Tibial nerve (tissue), 4 donors: ENCODE results near the gene ST8SIA6. TPM values are rescaled to one million over a fixed set of nuclear protein-coding genes. Genes with fewer than 3 reads are reported as not detected.
A peak's percentile ranks its signal among the peaks of the same experiment; 100 is the strongest.

Experiments
- DNase-seq, 2 donors: peaks; one replicate each; pipeline ENCODE4 v3.0.0-alpha.2; 2019; ENCODE audit warnings: low spot score in 2 of 2
- H3K27ac ChIP-seq, 4 donors: fragments of 200-600 bp; sonication (generic) in 3 of 4; one replicate each; pipeline ENCODE4 v1.5.1; 2017 to 2019; ENCODE audit warnings: mild to moderate bottlenecking in 1 of 4
- H3K27me3 ChIP-seq, 2 donors: fragments of 200-600 bp; sonication (generic) in 1 of 2; one replicate each; pipeline versions ENCODE4 v1.5.1 to v1.6.0; 2017 to 2019
- H3K36me3 ChIP-seq, 3 donors: fragments of 200-600 bp; sonication (generic); one replicate each; pipeline ENCODE4 v1.5.1; 2018 to 2019
- H3K4me1 ChIP-seq, 4 donors: fragments of 200-600 bp; sonication (generic) in 3 of 4; one replicate each; pipeline ENCODE4 v1.5.1; 2017 to 2019
- H3K4me3 ChIP-seq, 4 donors: fragments of 200-600 bp; sonication (generic) in 3 of 4; one replicate each; pipeline ENCODE4 v1.5.1; 2017 to 2019; ENCODE audit warnings: mild to moderate bottlenecking in 1 of 4, moderate library complexity in 1 of 4
- H3K9me3 ChIP-seq, 4 donors: fragments of 200-600 bp; sonication (generic) in 3 of 4; one replicate each; pipeline ENCODE4 v1.5.1; 2017 to 2019
- EP300 ChIP-seq, 2 donors: sonication (generic); formaldehyde crosslinking; IDR thresholded peaks; one replicate each; pipeline ENCODE4 v1.6.1; 2017; ENCODE audit warnings: antibody characterized with exemption in 2 of 2, mild to moderate bottlenecking in 1 of 2
- POLR2A ChIP-seq, 2 donors: fragments of 450-650 bp; IDR thresholded peaks; one replicate each; pipeline ENCODE4 v1.6.1; 2017; ENCODE audit warnings: antibody characterized with exemption in 2 of 2, mild to moderate bottlenecking in 2 of 2, moderate library complexity in 2 of 2
- WGBS, 2 donors: methylation state at CpG; one replicate each; pipeline ENCODE4 v1.1.5; 2018; 5-methylcytosine and 5-hydroxymethylcytosine counted together
- total RNA-seq, 4 donors: library from RNA; depleted of rRNA; stranded (reverse); fragments of >200 nt; gene quantifications; one replicate each; pipeline ENCODE4 v1.1.0, GENCODE V29; 2016
- TF ChIP-seq, protein P1 (sequence below), 5 experiments: fragments of 200-600 bp in 3 of 5; fragments of 450-650 bp in 2 of 5; sonication (generic) in 3 of 5; IDR thresholded peaks; one replicate each; pipeline ENCODE4 v1.5.1; 2016 to 2019; ENCODE audit warnings: antibody characterized with exemption in 5 of 5, mild to moderate bottlenecking in 3 of 5, moderate library complexity in 2 of 5

Gene ST8SIA6
- total RNA-seq, 4 donors from 2014 or later, result 1.9 to 4.2 (median 3.5) TPM

DNA sequence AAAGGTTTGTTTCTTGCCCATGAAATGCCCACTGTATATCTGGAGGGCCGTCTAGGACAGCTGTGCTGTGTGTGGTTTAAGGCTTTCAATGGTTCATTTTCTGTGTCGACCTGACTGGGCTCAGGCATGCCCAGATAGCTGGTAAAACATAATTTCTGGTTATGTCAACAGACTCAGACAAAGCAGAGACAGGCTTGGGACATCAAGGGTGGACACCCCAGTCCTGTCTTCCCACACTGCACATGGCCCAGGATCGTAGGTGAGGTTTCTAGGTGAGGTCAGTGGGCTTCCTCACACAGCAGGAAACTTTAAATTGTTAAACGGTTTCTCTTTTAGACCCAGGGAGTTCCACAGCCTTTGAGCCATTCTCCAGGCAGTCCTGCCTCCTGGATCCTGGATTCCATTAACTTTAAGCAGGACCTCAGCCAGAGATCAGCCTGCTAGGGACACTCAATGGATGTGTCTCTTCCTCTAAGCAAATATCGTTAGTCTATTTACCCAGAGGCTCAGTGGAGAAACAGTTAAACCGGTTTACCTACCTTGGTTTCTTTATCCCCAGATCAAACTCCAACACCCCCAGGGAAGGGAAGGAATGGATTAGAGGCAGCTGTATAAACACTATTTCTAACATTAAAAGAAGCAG is 66.4 kb downstream of the ST8SIA6 start:
- no peaks in the 10 kb centered on the region for H3K27me3 ChIP-seq
- H3K4me3 ChIP-seq, result peak overlapping the region in 2 of 4 donors; percentile 3 to 42
- H3K4me1 ChIP-seq, result peaks cover 0 to 11% (median 3%) of the 10 kb centered on the region in 4 donors
- TF ChIP-seq POLR2A (IDR thresholded peaks at IDR 0.05) (no peak), EP300 (IDR thresholded peaks at IDR 0.05) (no peak)
- TF ChIP-seq, protein P1, sequence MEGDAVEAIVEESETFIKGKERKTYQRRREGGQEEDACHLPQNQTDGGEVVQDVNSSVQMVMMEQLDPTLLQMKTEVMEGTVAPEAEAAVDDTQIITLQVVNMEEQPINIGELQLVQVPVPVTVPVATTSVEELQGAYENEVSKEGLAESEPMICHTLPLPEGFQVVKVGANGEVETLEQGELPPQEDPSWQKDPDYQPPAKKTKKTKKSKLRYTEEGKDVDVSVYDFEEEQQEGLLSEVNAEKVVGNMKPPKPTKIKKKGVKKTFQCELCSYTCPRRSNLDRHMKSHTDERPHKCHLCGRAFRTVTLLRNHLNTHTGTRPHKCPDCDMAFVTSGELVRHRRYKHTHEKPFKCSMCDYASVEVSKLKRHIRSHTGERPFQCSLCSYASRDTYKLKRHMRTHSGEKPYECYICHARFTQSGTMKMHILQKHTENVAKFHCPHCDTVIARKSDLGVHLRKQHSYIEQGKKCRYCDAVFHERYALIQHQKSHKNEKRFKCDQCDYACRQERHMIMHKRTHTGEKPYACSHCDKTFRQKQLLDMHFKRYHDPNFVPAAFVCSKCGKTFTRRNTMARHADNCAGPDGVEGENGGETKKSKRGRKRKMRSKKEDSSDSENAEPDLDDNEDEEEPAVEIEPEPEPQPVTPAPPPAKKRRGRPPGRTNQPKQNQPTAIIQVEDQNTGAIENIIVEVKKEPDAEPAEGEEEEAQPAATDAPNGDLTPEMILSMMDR (IDR thresholded peaks at IDR 0.05), result no peak
- H3K9me3 ChIP-seq, result no peaks in the 10 kb centered on the region
- no peak for DNase-seq
- 23 to 34% methylated on average over 6 of the region's 6 CpGs for WGBS, 2 donors
- H3K36me3 ChIP-seq, result no peaks in the 10 kb centered on the region
- H3K27ac ChIP-seq, result peak overlapping the region in 3 of 4 donors; percentile 64 to 81 (median 70)

DNA sequence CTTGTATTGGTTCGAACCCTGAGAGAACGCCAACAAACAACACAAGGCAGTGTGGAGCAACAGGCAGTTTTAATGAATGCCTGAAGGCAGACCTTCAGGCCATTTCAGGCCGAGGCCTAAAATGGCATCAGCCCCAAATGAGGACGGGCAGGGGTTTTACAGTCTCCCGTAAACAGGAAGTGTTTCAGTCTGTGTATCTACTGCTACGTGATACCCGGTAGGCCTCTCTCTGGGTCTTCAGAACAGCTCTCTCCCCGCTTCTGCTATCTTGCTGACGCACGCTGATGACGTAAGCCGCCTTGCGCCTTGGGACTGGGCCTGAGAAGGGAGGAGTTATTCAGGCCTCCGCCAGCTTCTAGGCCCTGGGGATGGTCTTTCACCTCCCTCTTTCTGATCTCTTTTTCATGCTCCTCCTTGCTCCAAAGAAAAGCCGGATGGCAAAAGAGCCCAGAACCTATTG is 67.7 kb downstream of the ST8SIA6 start:
- no peaks in the 10 kb centered on the region for H3K9me3 ChIP-seq
- WGBS, 2 donors, result 72 to 80% methylated on average over 15 of the region's 15 CpGs
- H3K4me1 ChIP-seq, result peaks cover 0 to 11% (median 3%) of the 10 kb centered on the region in 4 donors
- peak; percentile 91 to 92 for DNase-seq
- peak overlapping the region in 3 of 4 donors; percentile 3 to 42 (median 17) for H3K4me3 ChIP-seq
- TF ChIP-seq POLR2A (IDR thresholded peaks at IDR 0.05) (peak; percentile 14 to 65), EP300 (IDR thresholded peaks at IDR 0.05) (peak in 1 of 2 donors; percentile 85)
- TF ChIP-seq, protein P1 (IDR thresholded peaks at IDR 0.05), result no peak
- H3K27ac ChIP-seq, result peak overlapping the region in 3 of 4 donors; percentile 14 to 90 (median 81)
- H3K27me3 ChIP-seq, result no peaks in the 10 kb centered on the region
- H3K36me3 ChIP-seq, result no peaks in the 10 kb centered on the region

DNA sequence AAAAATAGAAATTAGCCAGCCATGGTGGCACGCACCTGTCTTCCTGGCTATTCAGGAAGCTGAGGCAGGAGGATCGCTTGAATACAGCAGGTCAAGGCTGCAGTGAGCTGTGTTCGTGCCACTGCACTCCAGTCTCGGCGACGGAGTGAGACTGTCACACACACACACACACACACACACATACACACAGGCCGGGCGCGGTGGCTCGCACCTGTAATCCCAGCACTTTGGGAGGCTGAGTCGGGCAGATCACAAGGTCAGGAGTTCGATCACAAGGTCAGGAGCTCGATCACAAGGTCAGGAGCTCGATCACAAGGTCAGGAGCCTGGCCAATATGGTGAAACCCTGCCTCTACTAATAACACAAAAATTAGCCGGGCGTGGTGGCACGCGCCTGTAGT is 68.4 kb downstream of the ST8SIA6 start:
- Histone ChIP-seq H3K36me3 (no peaks in the 10 kb centered on the region), H3K4me3 (no peak overlapping the region), H3K4me1 (peaks cover 0 to 11% (median 3%) of the 10 kb centered on the region in 4 donors), H3K9me3 (no peaks in the 10 kb centered on the region), H3K27ac (peak overlapping the region in 2 of 4 donors; percentile 81 to 90), H3K27me3 (no peaks in the 10 kb centered on the region)
- WGBS, 2 donors, result 95 to 96% methylated on average over 18 of the region's 18 CpGs
- TF ChIP-seq POLR2A (IDR thresholded peaks at IDR 0.05) (no peak), EP300 (IDR thresholded peaks at IDR 0.05) (no peak)
- TF ChIP-seq, protein P1 (IDR thresholded peaks at IDR 0.05), result no peak
- DNase-seq, result no peak

DNA sequence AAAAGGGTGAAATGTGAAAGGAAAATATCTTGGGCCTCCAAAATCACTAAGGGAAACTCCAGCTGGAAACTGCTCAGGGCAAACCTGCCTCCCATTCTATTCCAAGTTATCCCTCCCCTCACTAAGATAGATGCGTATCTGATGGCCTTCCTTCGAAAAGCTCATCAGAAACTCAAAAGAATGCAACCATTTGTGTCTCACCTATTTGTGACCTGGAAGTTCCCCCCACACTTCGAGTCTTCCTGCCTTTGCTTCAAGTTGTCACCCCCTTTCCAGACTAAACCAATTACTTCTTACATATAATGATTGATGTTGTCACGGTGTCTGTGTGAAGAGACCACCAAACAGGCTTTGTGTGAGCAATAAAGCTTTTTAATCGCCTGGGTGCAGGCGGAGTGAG is 69.3 kb downstream of the ST8SIA6 start:
- no peak overlapping the region for H3K4me3 ChIP-seq
- peaks cover 0 to 11% (median 3%) of the 10 kb centered on the region in 4 donors for H3K4me1 ChIP-seq
- DNase-seq, result no peak
- no peaks in the 10 kb centered on the region for H3K36me3 ChIP-seq
- TF ChIP-seq POLR2A (IDR thresholded peaks at IDR 0.05), result no peak
- no peak for TF ChIP-seq EP300 (IDR thresholded peaks at IDR 0.05)
- TF ChIP-seq, protein P1 (IDR thresholded peaks at IDR 0.05), result no peak
- no peaks in the 10 kb centered on the region for H3K9me3 ChIP-seq
- 51 to 61% methylated on average over 6 of the region's 6 CpGs for WGBS, 2 donors
- peak overlapping the region; percentile 2 to 81 (median 25) for H3K27ac ChIP-seq
- no peaks in the 10 kb centered on the region for H3K27me3 ChIP-seq

DNA sequence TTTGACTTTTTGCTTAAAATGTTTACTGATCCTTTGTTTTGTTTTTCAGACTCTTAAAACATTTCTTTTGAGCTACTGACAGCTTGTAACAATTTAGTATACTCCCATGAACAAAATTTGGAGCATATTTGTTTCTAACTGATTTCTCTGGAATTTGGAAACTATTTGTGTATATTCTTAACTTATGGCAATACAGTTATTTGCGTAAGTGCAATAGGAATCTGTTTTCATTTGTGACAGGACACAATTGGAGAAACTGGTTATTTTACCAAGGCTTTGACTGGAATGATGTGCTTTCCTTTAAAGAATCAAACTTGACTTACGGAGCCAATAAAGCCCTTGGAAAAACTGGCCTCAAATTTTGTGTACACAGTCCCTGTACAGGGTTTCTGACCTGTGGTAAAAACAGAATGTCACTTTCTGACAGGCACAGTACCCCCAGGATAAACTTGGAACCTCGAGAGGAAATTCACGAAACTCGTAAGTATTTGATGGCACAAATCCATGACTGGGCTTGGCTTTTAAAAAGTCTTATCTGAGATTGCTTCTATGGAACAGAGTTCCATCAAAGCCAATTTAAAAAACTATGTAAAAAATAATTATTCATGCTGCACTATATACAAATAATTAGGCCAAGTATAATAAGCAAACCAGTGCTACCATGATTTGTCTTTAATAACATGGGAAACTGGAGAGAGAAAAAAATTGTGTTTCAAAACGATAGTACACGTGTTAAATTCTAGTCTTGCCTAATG is 70.4 kb downstream of the ST8SIA6 start:
- DNase-seq, result peak in 1 of 2 donors; percentile 12
- H3K4me3 ChIP-seq, result no peak overlapping the region
- no peak for TF ChIP-seq EP300 (IDR thresholded peaks at IDR 0.05)
- TF ChIP-seq POLR2A (IDR thresholded peaks at IDR 0.05), result no peak
- TF ChIP-seq, protein P1 (IDR thresholded peaks at IDR 0.05), result no peak
- H3K27me3 ChIP-seq, result no peaks in the 10 kb centered on the region
- peak overlapping the region in 2 of 4 donors; percentile 41 to 81 for H3K27ac ChIP-seq
- 34 to 41% methylated on average over 7 of the region's 7 CpGs for WGBS, 2 donors
- H3K36me3 ChIP-seq, result no peaks in the 10 kb centered on the region
- peaks cover 0 to 11% (median 3%) of the 10 kb centered on the region in 4 donors for H3K4me1 ChIP-seq
- H3K9me3 ChIP-seq, result no peaks in the 10 kb centered on the region
